ENCODE measurements around the gene ARHGAP15. TPM values are rescaled to one million over a fixed set of nuclear protein-coding genes. Genes with fewer than 3 reads are reported as not detected.

ARHGAP15 gene
- polyA plus RNA-seq, 1 experiment, result not detected

- TF ChIP-seq CTCF (IDR thresholded peaks at IDR 0.05; ENCODE audit: insufficient read depth, low read depth, low read length), result no peak
- Histone ChIP-seq H3K27me3 (ENCODE audit: control insufficient read depth, insufficient read depth, low read length) (no peaks in the 10 kb centered on the region), H3K4me3 (ENCODE audit: low read depth, low read length) (no peak overlapping the region), H3K36me3 (ENCODE audit: control insufficient read depth, insufficient read depth, low read length) (no peaks in the 10 kb centered on the region)
- no peak for DNase-seq (ENCODE audit: low read depth)
- POLR2A ChIA-PET, result no interaction called here
- CTCF ChIA-PET, result interaction anchor here (1.2 kb wide), 1 partner anchor 18 kb away, joined by 3 read pairs; no protein-coding TSS in a partner anchor
Observed at GRCh38 chr2:143702931-143703330, 573.7 kb downstream of the ARHGAP15 start.

GRCh38 chr2:143704451-143705106 is 575.4 kb downstream of the ARHGAP15 start:
- Histone ChIP-seq H3K27me3 (ENCODE audit: control insufficient read depth, insufficient read depth, low read length) (no peaks in the 10 kb centered on the region), H3K4me3 (ENCODE audit: low read depth, low read length) (no peak overlapping the region), H3K36me3 (ENCODE audit: control insufficient read depth, insufficient read depth, low read length) (no peaks in the 10 kb centered on the region)
- ChIA-PET CTCF (no interaction called here), POLR2A (no interaction called here)
- no peak for TF ChIP-seq CTCF (IDR thresholded peaks at IDR 0.05; ENCODE audit: insufficient read depth, low read depth, low read length)
- DNase-seq (ENCODE audit: low read depth), result no peak

GRCh38 chr2:143705108-143705707 is 576.0 kb downstream of the ARHGAP15 start:
- ChIA-PET CTCF (no interaction called here), POLR2A (no interaction called here)
- Histone ChIP-seq H3K27me3 (ENCODE audit: control insufficient read depth, insufficient read depth, low read length) (no peaks in the 10 kb centered on the region), H3K36me3 (ENCODE audit: control insufficient read depth, insufficient read depth, low read length) (no peaks in the 10 kb centered on the region), H3K4me3 (ENCODE audit: low read depth, low read length) (no peak overlapping the region)
- no peak for TF ChIP-seq CTCF (IDR thresholded peaks at IDR 0.05; ENCODE audit: insufficient read depth, low read depth, low read length)
- peak; percentile 11 for DNase-seq (ENCODE audit: low read depth)

DNA sequence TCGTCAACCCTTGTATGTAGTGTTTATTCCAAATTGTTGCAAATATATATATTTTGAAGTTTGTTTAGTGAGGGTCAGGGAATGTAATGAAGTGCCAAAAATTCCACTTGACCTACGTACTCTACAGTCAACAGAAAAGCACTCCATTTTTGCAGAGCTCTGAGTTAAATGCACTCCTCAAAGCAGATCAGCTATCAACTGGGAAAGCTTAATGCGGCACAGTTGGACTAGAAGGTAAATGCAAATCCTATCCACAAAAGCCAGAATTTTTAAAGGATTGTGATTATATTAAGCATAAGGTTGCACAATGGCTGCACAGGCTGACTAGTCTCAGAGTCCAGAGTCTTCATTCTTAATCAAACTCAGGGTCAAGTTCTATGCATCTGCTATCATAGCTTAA is 577.1 kb downstream of the ARHGAP15 start:
- no peak for TF ChIP-seq CTCF (IDR thresholded peaks at IDR 0.05; ENCODE audit: insufficient read depth, low read depth, low read length)
- no peak for DNase-seq (ENCODE audit: low read depth)
- ChIA-PET POLR2A (no interaction called here), CTCF (interaction anchor here (1.5 kb wide), 1 partner anchor 12 kb away, joined by 3 read pairs; no protein-coding TSS in a partner anchor)
- H3K4me3 ChIP-seq (ENCODE audit: low read depth, low read length), result no peak overlapping the region
- no peaks in the 10 kb centered on the region for H3K27me3 ChIP-seq (ENCODE audit: control insufficient read depth, insufficient read depth, low read length)
- H3K36me3 ChIP-seq (ENCODE audit: control insufficient read depth, insufficient read depth, low read length), result no peaks in the 10 kb centered on the region

DNA sequence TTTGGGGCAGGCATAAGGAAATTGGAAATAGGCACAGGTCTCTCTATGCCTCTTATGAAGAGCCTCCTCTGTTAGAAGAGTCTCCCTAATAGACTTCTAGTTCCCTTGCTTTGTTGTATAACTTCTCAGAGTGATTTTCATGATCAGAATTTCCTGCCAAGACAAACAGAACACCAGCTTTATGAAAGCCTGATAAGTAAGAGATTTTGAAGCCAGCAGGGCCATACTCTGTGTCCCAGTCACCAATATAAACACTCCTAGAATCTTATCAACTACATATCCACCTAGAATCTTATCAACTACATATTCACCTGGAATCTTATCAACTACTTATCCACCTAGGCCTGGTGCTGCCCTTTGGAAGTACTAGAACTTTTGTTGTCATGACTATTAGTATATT is 579.5 kb downstream of the ARHGAP15 start:
- ChIA-PET POLR2A (no interaction called here), CTCF (no interaction called here)
- no peaks in the 10 kb centered on the region for H3K36me3 ChIP-seq (ENCODE audit: control insufficient read depth, insufficient read depth, low read length)
- no peaks in the 10 kb centered on the region for H3K27me3 ChIP-seq (ENCODE audit: control insufficient read depth, insufficient read depth, low read length)
- TF ChIP-seq CTCF (IDR thresholded peaks at IDR 0.05; ENCODE audit: insufficient read depth, low read depth, low read length), result no peak
- H3K4me3 ChIP-seq (ENCODE audit: low read depth, low read length), result no peak overlapping the region
- no peak for DNase-seq (ENCODE audit: low read depth)
